Measurements from ENCODE around the gene ISG20.
A peak's percentile ranks its signal among the peaks of the same experiment; 100 is the strongest.

The ISG20 gene

DNA sequence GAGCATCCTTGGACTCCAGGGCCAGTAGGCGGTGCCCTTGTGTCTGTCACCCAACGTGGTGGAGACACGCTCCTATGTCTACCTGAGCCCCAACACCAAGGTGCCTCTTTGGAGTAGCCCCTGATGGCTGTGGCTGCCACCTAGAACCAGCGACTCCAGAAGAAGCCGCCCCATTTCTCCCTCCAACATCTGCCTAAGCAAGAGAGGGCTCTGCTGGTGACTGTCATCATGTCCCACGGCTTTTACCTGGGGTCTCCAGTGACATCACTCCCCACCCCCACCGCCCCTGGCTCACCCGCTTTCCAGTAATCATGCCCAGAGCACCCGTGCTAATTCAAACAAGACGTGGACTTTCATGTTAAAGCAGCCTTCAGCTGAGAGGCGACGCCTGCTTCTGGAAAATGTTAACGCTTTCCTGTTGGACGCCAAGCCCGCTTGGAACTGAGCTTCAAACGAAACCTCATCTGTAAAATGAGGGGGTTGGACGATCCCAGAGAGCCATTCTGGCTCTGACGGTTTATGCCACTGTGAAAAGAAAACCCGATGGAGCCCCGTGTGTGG lies 57.0 kb downstream of the ISG20 start:
- DNase-seq: no peak

DNA sequence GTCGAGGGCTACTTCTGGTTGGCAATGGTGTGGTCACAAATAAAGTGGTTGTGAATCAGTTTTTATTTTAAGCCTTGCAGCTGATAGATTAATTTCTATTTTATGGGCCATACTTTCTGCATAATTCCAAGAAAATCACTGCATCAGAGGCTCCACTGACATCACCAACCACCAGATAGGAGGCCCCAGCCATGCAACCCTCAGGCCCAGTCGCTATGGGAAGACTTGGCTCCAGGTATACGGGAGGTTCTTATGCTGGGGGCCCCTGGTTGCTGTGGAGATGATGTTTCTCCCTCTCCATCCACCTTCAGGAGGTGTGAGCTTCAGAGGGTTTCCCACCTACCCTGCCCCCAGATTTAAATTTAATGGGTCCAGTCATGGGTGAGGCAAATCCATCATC lies 57.4 kb downstream of the ISG20 start:
- no peak for DNase-seq

DNA sequence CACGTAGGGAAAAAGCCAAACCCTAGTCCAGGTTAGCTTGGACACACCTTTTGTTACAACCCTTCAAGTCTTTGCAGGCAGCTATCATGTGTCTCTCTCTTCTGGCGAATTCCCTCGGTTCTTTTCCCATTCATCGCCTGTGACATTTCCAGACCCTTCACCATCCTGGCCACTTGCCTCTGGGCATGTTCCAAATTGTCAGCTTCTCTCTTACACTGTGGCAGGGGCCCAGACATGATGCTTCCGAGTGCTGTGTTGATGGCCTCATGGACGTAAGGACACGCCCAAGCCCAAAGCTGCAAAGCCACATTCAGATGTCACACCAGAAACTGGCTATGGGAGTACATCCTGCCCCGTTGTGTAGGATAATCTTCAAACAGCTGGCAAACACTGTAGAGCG lies 58.5 kb downstream of the ISG20 start:
- DNase-seq: no peak

DNA sequence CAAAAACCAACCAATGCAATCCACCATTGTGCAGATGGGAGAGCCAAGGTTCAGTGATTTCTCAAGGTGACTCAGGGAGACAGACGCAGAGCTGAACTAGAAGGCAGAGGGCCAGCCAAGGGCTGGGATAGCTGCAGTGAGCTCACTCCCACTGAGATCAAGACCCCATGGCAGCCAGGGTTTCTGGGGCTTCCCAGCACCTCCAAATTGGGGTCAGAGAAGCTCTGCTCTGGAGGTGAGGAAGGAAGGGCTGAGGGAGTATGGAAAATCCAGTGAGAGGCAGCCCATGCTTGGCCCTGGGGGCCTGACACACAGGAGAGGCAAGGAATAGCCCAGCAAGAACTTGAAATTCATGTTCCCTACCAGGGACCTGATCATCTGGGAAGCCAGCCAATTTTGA lies 61.0 kb downstream of the ISG20 start:
- DNase-seq: no peak

DNA sequence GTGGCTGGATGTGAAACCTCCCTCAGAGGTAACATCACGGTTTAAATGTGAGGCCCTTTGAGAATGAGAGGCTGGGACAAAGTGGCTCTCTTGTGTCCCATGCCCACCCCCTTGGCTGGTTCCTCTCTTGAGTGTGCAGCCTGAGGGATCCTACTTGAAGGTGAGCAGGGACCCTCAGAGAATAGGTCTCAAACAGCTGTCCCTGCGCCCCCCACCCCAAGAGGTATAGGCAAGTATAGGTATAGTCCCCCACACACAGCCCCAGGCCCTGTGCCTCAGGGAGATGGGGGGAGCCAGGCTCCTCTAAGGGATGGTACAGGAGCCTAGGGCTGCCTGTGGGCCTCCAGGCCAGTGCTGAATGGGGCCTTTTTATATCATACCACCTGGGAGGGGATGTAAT lies 61.9 kb downstream of the ISG20 start:
- no peak for DNase-seq

DNA sequence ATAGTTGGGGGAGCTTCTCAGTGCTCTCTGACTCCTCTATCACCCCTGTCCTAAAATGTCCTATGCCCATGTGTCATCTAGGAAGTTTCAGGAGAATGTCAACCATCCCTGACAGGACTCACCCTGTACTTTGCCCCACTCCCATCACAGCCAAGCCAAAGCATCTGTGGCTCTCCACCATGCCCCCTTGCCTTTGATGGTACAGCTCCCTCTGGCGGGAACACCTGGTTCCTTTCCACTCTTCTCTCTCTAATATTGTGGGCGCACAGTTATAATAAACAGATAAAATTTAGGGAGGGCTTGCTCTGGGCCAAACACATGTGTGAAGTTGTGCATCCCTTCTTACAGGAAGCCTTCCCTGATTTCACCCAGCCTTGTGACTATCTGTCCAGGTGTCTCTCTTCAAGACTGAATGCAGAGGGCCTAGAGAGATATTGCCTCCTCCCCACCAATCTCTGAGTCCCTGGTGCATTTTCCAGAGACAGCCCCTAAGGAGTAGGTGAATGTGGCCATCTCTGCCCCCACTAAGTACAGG lies 62.8 kb downstream of the ISG20 start:
- no peak for DNase-seq

DNA sequence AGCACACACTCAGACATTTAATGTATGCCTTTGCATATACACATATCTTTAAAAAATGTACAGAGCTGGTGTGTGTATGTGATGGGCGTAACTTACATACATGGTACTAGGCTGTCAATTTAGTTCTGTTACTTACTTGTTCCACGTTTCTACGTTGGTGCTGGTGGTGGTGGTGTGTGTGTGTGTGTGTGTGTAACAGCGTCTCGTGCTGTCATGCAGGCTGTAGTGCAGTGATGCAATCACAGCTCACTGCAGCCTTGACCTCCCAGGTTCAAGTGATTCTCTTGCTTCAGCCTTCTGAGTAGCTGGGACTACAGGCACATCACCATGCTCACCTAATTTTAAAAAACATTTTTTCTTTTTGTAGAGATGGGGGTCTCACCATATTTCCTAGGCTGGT lies 64.2 kb downstream of the ISG20 start:
- DNase-seq: no peak

DNA sequence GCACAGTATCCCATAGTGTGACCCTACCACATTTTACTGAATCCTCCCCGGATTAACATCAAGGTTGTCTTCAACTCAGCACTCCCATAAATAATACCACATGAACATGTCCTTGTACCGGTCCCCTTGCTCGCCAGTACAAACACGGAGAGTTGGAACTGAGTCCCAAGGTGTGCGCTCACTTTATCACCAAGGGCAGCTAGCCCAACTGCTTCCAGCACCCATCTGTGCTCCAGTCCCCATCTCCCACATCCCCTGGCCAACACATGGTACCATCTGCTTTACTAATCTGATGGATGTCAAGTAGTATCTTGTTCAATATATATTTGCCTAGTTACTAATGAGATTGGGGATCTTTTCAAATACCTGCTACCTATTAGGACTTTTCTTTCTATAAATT lies 64.7 kb downstream of the ISG20 start:
- DNase-seq: no peak

DNA sequence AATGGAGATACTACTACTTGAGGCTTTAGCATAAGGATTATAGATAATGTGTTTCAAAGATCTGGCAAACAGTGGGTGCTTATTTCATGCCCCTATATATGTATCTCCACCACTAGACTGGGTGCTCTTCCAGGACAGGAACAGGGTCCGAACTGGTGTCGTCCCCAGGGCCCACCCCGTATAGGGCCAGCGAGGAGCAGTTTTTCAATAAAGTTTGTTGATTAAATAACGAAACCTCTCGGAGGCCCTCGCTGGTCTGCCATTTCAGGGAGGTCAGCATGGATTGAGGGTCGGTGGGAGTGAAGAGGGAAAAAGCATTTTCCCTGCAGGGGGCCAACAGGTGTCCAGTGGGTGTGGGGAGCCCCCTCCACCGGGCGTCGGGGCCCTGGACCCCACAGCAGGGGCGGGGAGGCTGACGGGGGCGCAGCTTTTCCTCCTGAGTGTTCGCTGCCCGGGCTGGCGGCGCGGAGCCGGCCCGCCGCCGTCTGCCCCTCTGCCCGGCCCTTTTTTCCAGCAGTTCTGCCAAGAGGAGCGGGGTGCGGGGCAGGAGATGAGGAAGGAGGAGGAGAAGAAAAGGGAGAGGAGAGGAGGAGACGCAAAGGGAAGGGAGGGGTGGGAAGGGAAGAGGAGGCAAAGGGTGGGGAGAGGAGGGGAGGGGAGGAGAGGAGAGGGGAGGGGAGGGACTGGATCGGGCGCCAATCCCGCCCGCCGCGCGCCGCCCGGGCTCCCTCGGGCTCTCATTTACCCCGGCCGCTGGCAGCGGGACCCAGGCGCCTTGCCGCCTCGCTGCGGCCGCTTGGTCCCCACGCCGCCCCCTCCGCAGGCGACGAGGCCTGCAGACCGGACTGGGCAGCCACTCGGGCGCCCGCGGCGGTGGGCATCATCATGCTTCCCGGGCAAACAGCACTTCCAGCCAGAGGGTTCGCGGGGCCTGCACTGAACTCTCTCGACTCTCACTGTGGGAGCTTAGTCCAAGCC lies 66.3 kb downstream of the ISG20 start:
- peak; percentile 39 for DNase-seq

DNA sequence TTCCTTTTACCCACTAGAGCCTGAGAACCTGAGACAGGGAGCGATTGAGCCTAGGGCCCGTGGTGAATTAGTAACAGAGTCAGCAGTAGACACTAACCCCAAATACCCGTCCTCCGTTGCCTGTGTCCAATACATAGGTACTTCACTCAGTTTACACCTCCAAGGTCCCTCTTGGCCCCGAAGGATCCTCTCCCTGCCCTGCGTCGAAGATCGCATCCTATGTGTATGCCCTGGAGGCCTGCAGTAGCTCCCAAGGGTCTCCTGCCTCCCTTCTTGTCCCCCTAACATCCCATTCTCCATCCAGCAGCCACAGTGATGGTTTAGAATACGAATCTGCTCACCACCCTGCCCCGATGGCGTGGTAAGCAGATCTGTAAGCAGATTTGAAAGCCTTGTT lies 67.0 kb downstream of the ISG20 start:
- no peak for DNase-seq
